Hematopoietic multipotent progenitor cell treated with erythropoietin and hydrocortisone succinate and interleukin-3 and kit ligand, for 4 days (in vitro differentiated cells): ENCODE data around the gene USP21.
A peak's percentile ranks its signal among the peaks of the same experiment; 100 is the strongest.
"Not testable (repeated sequence)": the region's sequence is repeated elsewhere in the genome, so short reads cannot be mapped to it uniquely, and the experiment has no call there.

Experiments
- DNase-seq: peaks from one replicate; pipeline ENCODE4 v3.0.0-alpha.2; 2015

The USP21 gene

GRCh38 chr1:161159087-161159912 is at the start of gene USP21:
USP21 (plus strand) TSS chr1:161159500; CDS start chr1:161160641, 1,141 bp downstream.
- peak; percentile 97 for DNase-seq

GRCh38 chr1:161111117-161111516 is 48.2 kb upstream of the USP21 start:
- no peak for DNase-seq

- peak; percentile 49 for DNase-seq
Measured at GRCh38 chr1:161111527-161111926, 47.8 kb upstream of the USP21 start.

- no peak for DNase-seq
Measured at GRCh38 chr1:161113915-161114314, 45.4 kb upstream of the USP21 start.

GRCh38 chr1:161114556-161114955 is 44.7 kb upstream of the USP21 start:
- no peak for DNase-seq

- DNase-seq, result no peak
Measured at GRCh38 chr1:161115132-161115711, 44.1 kb upstream of the USP21 start.

- DNase-seq, result not testable (repeated sequence)
Measured at GRCh38 chr1:161115961-161116360, 43.3 kb upstream of the USP21 start.

GRCh38 chr1:161117759-161118581 is 41.3 kb upstream of the USP21 start, which contains the start of the genes NIT1 and PFDN2:
NIT1 (plus strand) TSS chr1:161118105; CDS start chr1:161118177, 72 bp downstream.
PFDN2 (minus strand) TSS chr1:161118037; CDS start chr1:161118026, 11 bp downstream.
- DNase-seq, result peak; percentile 94

- DNase-seq, result peak; percentile 89
Measured at GRCh38 chr1:161119092-161119903, 40.0 kb upstream of the USP21 start.

GRCh38 chr1:161121042-161121650 is 38.2 kb upstream of the USP21 start:
- no peak for DNase-seq

- peak; percentile 48 for DNase-seq
Measured at GRCh38 chr1:161121834-161122233, 37.5 kb upstream of the USP21 start.

- DNase-seq, result no peak
Measured at GRCh38 chr1:161122967-161123366, 36.3 kb upstream of the USP21 start.

GRCh38 chr1:161127649-161128048 is 31.7 kb upstream of the USP21 start:
- peak; percentile 42 for DNase-seq

GRCh38 chr1:161128591-161129420 is 30.5 kb upstream of the USP21 start:
- DNase-seq, result no peak

- DNase-seq, result no peak
Measured at GRCh38 chr1:161130266-161130665, 29.0 kb upstream of the USP21 start.

- peak; percentile 35 for DNase-seq
Measured at GRCh38 chr1:161131523-161132409, 27.5 kb upstream of the USP21 start.

- peak; percentile 99 for DNase-seq
Measured at GRCh38 chr1:161132410-161133219, 26.7 kb upstream of the USP21 start, which contains the start of gene DEDD. DEDD (minus strand) TSS chr1:161132667; CDS start chr1:161124462, 8,205 bp downstream.

- DNase-seq, result no peak
Measured at GRCh38 chr1:161133220-161133740, 26.0 kb upstream of the USP21 start.

GRCh38 chr1:161137881-161138280 is 21.4 kb upstream of the USP21 start:
- DNase-seq, result no peak
